K562 (cell line): ENCODE data around the gene ZDHHC3.

Source experiments
- ADNP ChIP-seq: fragments of 200-800 bp; sonication (Bioruptor generic); IDR thresholded peaks from 2 replicates; pipeline ENCODE4 v1.6.1; 2016; ENCODE audit warnings: missing genetic modification characterization, missing compliant biosample characterization
- AFF4 ChIP-seq: sonication (generic); formaldehyde crosslinking; IDR thresholded peaks from 2 replicates; pipeline ENCODE4 v1.8.0; 2023; ENCODE audit warnings: mild to moderate bottlenecking, missing genetic modification reagents
- ARHGAP35 ChIP-seq: fragments of 450-650 bp; IDR thresholded peaks from 2 replicates; pipeline ENCODE4 v1.6.1; 2018; ENCODE audit not compliant: partially characterized antibody
- BRD4 ChIP-seq: fragments of 200-600 bp; sonication (generic); IDR thresholded peaks from 2 replicates; pipeline ENCODE4 v1.6.1; 2017; ENCODE audit warnings: inconsistent platforms
- CC2D1A ChIP-seq: fragments of 450-650 bp; IDR thresholded peaks from 2 replicates; pipeline ENCODE4 v1.6.1; 2017; ENCODE audit warnings: mild to moderate bottlenecking
- CTCF ChIP-seq, 3 experiments: IDR thresholded peaks in 2 of 3; conservative IDR thresholded peaks in 1 of 3; 2 replicates each; pipeline ENCODE4 v1.5.1; 2011 to 2012; ENCODE audit warnings: low read length in 3 of 3, mild to moderate bottlenecking in 3 of 3, control low read depth in 2 of 3, improper control_type of control experiment in 1 of 3, inconsistent platforms in 1 of 3, low read depth in 1 of 3, mixed read lengths in 1 of 3, moderate library complexity in 1 of 3; ENCODE audit not compliant: insufficient read depth in 2 of 3
- JUND ChIP-seq, 2 experiments: IDR thresholded peaks; 2 replicates in 1 of 2; 3 replicates in 1 of 2; pipeline ENCODE4 v1.6.1; 2011; ENCODE audit warnings: borderline replicate concordance in 2 of 2, low read depth in 2 of 2, low read length in 2 of 2, improper control_type of control experiment in 1 of 2, missing biosample characterization in 1 of 2, missing genetic modification characterization in 1 of 2, missing genetic modification reagents in 1 of 2
- KLF13 ChIP-seq: fragments of 450-650 bp; IDR thresholded peaks from 2 replicates; pipeline ENCODE4 v1.6.1; 2016; ENCODE audit warnings: missing genetic modification characterization, low read depth, mild to moderate bottlenecking, missing compliant biosample characterization, moderate library complexity, borderline replicate concordance
- MXD1 ChIP-seq: fragments of 250-450 bp; sonication (Bioruptor Pico); IDR thresholded peaks from 2 replicates; pipeline ENCODE4 v1.8.0; 2021; ENCODE audit warnings: borderline replicate concordance, mild to moderate bottlenecking, moderate library complexity; ENCODE audit not compliant: poor library complexity, severe bottlenecking
- RERE ChIP-seq: sonication (generic); formaldehyde crosslinking; IDR thresholded peaks from 2 replicates; pipeline ENCODE4 v1.8.0; 2023; ENCODE audit warnings: missing genetic modification reagents, mild to moderate bottlenecking, borderline replicate concordance
- SREBF2 ChIP-seq: sonication (generic); formaldehyde crosslinking; IDR thresholded peaks from 2 replicates; pipeline ENCODE4 v1.4.0; 2020; ENCODE audit warnings: mild to moderate bottlenecking, missing genetic modification reagents
- STAT6 ChIP-seq: sonication (generic); formaldehyde crosslinking; IDR thresholded peaks from 2 replicates; pipeline ENCODE4 v1.8.1; 2023; ENCODE audit warnings: mild to moderate bottlenecking, missing genetic modification reagents
- YY1 ChIP-seq, 3 experiments: IDR thresholded peaks; 2 replicates each; pipeline ENCODE4 v1.6.1; 2011; ENCODE audit warnings: low read length in 2 of 3, mild to moderate bottlenecking in 2 of 3, moderate library complexity in 2 of 3, borderline replicate concordance in 1 of 3, control low read depth in 1 of 3, low read depth in 1 of 3; ENCODE audit not compliant: insufficient read depth in 3 of 3, insufficient replicate concordance in 2 of 3, control insufficient read depth in 1 of 3, insufficient read length in 1 of 3; ENCODE audit errors: extremely low read depth in 1 of 3
- ZNF398 ChIP-seq: fragments of 250-450 bp; sonication (Bioruptor Pico); IDR thresholded peaks from 2 replicates; pipeline ENCODE4 v1.8.0; 2021; ENCODE audit warnings: moderate library complexity, mild to moderate bottlenecking, inconsistent platforms

GRCh38 chr3:45000823-45001222 is 24.8 kb upstream of the ZDHHC3 start:
- no peak for TF ChIP-seq BRD4
- TF ChIP-seq SREBF2 (CRISPR knock-in tag), result no peak
- TF ChIP-seq CC2D1A, result no peak
- no peak for TF ChIP-seq YY1 (IDR thresholded peaks at IDR 0.05; ENCODE audit: borderline replicate concordance in 1 of 3, control insufficient read depth in 1 of 3, extremely low read depth in 1 of 3, insufficient read depth in 3 of 3, insufficient read length in 1 of 3, insufficient replicate concordance in 2 of 3, low read depth in 1 of 3, low read length in 2 of 3)
- TF ChIP-seq RERE (CRISPR knock-in tag), result no peak
- no peak for TF ChIP-seq ADNP (tag)
- TF ChIP-seq KLF13 (tag), result no peak
- no peak for TF ChIP-seq JUND (IDR thresholded peaks at IDR 0.05; ENCODE audit: borderline replicate concordance, low read depth, low read length)
- no peak for TF ChIP-seq JUND (tag; IDR thresholded peaks at IDR 0.05; ENCODE audit: borderline replicate concordance, low read depth, low read length)
- TF ChIP-seq CTCF (IDR thresholded peaks at IDR 0.05 in 2 of 3, conservative IDR thresholded peaks at IDR 0.05 in 1 of 3; ENCODE audit: insufficient read depth in 2 of 3, low read depth in 1 of 3, low read length in 3 of 3), result no peak
- TF ChIP-seq ZNF398 (CRISPR knock-in tag), result no peak
- TF ChIP-seq ARHGAP35, result no peak
- TF ChIP-seq MXD1 (CRISPR knock-in tag), result no peak
- TF ChIP-seq AFF4 (CRISPR knock-in tag), result no peak
- no peak for TF ChIP-seq STAT6 (CRISPR knock-in tag)
